Measurements from ENCODE around the gene CACNA2D2. TPM values are rescaled to one million over a fixed set of nuclear protein-coding genes. Genes with fewer than 3 reads are reported as not detected.

CACNA2D2 gene
- total RNA-seq, 1 experiment from 2014 or later = 27.7 TPM

DNA sequence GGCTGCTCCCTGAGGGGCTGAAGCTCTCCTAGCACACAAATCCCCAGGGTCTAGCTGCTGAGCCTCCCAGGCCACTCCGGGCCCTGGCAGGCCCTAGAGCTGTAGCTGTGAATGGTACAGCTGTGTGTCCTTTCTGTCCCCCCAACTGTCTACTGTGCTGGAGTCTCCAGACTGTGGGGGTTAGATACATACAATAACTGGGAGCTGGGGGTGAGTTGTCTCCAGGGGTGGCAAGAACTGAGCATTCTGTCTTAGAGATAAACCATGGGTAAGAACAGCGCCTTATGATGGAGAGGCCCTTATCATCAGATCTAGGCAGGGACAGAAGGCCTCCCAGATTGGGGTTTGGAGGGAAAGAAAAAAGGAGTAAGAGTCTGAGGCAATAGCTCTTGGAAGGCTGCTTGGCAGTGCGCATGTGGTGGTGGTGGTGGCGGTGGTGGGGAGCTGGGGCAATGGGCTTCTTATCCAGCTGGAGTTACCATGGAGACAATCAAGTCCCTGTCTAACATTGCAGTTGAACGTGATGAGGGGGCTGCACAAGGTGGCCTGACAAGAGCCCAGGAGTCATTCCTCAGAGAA lies 149.2 kb downstream of the CACNA2D2 start:
- Mint-ChIP-seq H3K27me3 (ENCODE audit: low read depth) (no peaks in the 10 kb centered on the region; the same call in 1 of the 2 replicates), H3K4me1 (peaks cover 37 to 38% of the 10 kb centered on the region in 2 experiments), H3K4me3 (peak overlapping the region in 1 of 2 experiments; percentile 15; a peak in 2 of 5 replicates), H3K9me3 (no peaks in the 10 kb centered on the region), H3K27ac (no peak overlapping the region), H3K36me3 (ENCODE audit: insufficient read depth in 1 of 3, low read depth in 3 of 3) (peaks cover 15 to 28% (median 27%) of the 10 kb centered on the region in 3 experiments)
- H2BK12ac ChIP-seq (ENCODE audit: insufficient read length, low read depth, low read length) = no peak overlapping the region
- TF ChIP-seq, protein P1, sequence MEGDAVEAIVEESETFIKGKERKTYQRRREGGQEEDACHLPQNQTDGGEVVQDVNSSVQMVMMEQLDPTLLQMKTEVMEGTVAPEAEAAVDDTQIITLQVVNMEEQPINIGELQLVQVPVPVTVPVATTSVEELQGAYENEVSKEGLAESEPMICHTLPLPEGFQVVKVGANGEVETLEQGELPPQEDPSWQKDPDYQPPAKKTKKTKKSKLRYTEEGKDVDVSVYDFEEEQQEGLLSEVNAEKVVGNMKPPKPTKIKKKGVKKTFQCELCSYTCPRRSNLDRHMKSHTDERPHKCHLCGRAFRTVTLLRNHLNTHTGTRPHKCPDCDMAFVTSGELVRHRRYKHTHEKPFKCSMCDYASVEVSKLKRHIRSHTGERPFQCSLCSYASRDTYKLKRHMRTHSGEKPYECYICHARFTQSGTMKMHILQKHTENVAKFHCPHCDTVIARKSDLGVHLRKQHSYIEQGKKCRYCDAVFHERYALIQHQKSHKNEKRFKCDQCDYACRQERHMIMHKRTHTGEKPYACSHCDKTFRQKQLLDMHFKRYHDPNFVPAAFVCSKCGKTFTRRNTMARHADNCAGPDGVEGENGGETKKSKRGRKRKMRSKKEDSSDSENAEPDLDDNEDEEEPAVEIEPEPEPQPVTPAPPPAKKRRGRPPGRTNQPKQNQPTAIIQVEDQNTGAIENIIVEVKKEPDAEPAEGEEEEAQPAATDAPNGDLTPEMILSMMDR (conservative IDR thresholded peaks at IDR 0.05) = no peak
- WGBS (ENCODE audit: extremely low coverage, insufficient read length, low lambda C conversion rate) = no CpG with 5 or more reads among the region's 5 CpGs
- no peak overlapping the region for H4K5ac ChIP-seq (ENCODE audit: insufficient read length, low read depth, low read length)
- H3K4me1 ChIP-seq (ENCODE audit: insufficient read depth, low read length) = peaks cover 4% of the 10 kb centered on the region; the same call in 1 of the 2 replicates
- H2AK5ac ChIP-seq (ENCODE audit: insufficient read length, low read length) = no peak overlapping the region
- no peaks in the 10 kb centered on the region for H3K9me3 ChIP-seq (ENCODE audit: control insufficient read depth, low read depth, low read length)
- H3K4ac ChIP-seq (ENCODE audit: low read depth, low read length) = no peak overlapping the region
- H2AFZ ChIP-seq (ENCODE audit: low read length) = no peak overlapping the region
- H3K56ac ChIP-seq (ENCODE audit: insufficient read length, low read depth, low read length) = no peak overlapping the region
- no peak overlapping the region for H3K27ac ChIP-seq (ENCODE audit: insufficient read length, low read depth, low read length)
- H3K23me2 ChIP-seq (ENCODE audit: insufficient read length, low read depth, low read length, poor library complexity, severe bottlenecking) = peaks cover 16% of the 10 kb centered on the region
- H4K8ac ChIP-seq (replicated peaks; ENCODE audit: insufficient read length, low read depth, low read length) = no peak overlapping the region
- peaks cover 6% of the 10 kb centered on the region for H3K79me1 ChIP-seq (ENCODE audit: insufficient read depth, low read depth, low read length, poor library complexity, severe bottlenecking)
- DNase-seq = no peak
- H3K4me2 ChIP-seq (ENCODE audit: insufficient read depth, insufficient read length, low read length) = no peak overlapping the region
- no peak overlapping the region for H2BK5ac ChIP-seq (ENCODE audit: insufficient read length, low read length)
- no peaks in the 10 kb centered on the region for H3K27me3 ChIP-seq (ENCODE audit: insufficient read depth, low read length)
- H3K79me2 ChIP-seq (ENCODE audit: insufficient read depth, low read length) = peaks cover 9% of the 10 kb centered on the region; the same call in 1 of the 2 replicates
- H2BK15ac ChIP-seq (ENCODE audit: low read depth, low read length) = no peak overlapping the region
- H3K18ac ChIP-seq (ENCODE audit: insufficient read length, low read depth, low read length) = no peak overlapping the region
- no peak overlapping the region for H3K23ac ChIP-seq (ENCODE audit: insufficient read length, low read depth, low read length)
- H3K14ac ChIP-seq (ENCODE audit: insufficient read depth, low read length) = no peak overlapping the region
- no peak overlapping the region for H2BK120ac ChIP-seq (ENCODE audit: low read depth, low read length, poor library complexity, severe bottlenecking)
- no peak overlapping the region for H2BK20ac ChIP-seq (ENCODE audit: low read depth, low read length, poor library complexity, severe bottlenecking)
- no peaks in the 10 kb centered on the region for H4K20me1 ChIP-seq (ENCODE audit: control insufficient read depth, insufficient read depth, insufficient read length)
- H3K9ac ChIP-seq (ENCODE audit: extremely low read depth, insufficient read length, low read length) = no peak overlapping the region
- no peak overlapping the region for H4K91ac ChIP-seq (ENCODE audit: insufficient read length, low read depth, low read length)
- no peak overlapping the region for H3T11ph ChIP-seq (ENCODE audit: low read length)
